ENCODE data around the gene MUC20.
"Not testable (repeated sequence)": the region's sequence is repeated elsewhere in the genome, so short reads cannot be mapped to it uniquely, and the experiment has no call there.

DNA sequence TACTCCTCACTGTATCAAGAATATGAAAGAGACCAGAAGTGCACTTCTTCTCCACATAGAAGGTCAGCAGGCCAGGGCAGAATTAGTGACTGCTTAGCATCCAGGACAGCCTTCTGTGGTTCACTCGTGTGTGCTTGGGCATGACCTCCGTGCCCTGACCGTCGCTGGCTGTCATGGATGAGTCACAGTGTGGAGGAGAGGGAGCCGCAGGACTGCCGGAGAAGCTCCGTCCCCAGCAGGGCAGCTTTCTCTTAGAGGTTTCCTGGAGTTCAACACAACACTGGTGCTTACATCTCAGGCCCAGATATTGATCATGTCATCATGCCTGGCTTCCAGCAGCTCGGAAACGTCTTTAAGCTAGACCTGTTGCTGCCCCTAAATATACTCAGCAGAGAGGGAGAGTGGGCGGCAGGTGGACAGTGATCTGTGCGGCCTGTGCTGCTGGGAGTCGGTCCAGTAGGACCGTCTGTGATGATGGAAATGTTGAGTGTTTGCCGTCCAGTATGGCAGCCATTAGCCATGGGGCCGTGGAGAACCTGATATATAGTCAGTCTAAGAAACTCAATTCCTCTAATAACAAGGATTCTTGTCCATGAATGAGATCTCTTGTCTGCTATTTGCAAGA is 42.3 kb upstream of the MUC20 start:
- TF ChIP-seq, protein P1, sequence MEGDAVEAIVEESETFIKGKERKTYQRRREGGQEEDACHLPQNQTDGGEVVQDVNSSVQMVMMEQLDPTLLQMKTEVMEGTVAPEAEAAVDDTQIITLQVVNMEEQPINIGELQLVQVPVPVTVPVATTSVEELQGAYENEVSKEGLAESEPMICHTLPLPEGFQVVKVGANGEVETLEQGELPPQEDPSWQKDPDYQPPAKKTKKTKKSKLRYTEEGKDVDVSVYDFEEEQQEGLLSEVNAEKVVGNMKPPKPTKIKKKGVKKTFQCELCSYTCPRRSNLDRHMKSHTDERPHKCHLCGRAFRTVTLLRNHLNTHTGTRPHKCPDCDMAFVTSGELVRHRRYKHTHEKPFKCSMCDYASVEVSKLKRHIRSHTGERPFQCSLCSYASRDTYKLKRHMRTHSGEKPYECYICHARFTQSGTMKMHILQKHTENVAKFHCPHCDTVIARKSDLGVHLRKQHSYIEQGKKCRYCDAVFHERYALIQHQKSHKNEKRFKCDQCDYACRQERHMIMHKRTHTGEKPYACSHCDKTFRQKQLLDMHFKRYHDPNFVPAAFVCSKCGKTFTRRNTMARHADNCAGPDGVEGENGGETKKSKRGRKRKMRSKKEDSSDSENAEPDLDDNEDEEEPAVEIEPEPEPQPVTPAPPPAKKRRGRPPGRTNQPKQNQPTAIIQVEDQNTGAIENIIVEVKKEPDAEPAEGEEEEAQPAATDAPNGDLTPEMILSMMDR (IDR thresholded peaks at IDR 0.05): not testable (repeated sequence)
- TF ChIP-seq EZH2phosphoT487, EZH2 (IDR thresholded peaks at IDR 0.05): not testable (repeated sequence)
